Measurements from ENCODE around the gene WNT1.

Gene WNT1

DNA sequence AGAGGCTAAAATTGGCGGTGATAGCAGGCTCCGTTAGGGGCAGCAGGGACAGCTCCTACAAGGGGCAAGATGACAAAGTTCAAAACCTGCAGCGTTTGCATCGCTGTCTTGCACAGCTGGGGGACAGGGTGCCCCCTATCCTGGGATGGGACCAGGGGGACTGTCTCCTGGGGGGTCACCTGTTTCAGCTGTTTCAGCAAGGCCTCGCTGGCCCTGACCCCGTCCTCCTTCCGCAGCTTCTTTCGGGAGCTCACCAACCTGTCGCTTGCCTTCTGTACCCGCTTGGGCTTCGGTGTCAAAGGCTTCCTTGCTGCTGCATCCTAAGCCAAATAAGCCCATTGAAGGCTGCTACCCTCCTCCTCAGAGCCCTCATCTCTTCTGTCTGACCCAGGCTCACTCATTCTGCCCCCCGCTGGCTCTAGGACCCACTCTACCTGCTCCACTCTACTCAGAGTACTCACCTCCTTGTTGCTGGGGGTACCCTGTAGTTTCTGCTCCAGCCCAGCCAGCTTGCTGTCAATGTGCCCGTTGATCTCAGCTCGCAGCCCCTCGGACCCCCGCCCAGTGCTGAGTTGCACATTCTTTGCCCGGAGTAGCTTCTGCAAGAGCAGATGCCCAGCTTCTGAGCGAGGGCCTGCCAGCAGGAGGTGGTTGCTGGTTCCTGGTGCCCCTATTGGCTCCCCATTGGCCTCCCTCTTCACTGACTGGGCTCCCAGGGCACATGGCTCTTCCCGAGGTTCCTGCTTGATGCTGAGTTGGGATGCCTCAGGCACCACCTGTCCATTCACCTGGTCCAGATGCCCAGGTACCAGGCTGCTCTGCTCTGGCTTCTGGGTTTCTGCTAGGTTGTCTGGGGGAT is 52.8 kb downstream of the WNT1 start:
- Histone ChIP-seq H3K9me3 (ENCODE audit: low read length) (no peaks in the 10 kb centered on the region), H3K27ac (ENCODE audit: low read depth, low read length, poor library complexity, severe bottlenecking) (no peak overlapping the region), H3K36me3 (ENCODE audit: insufficient read depth, low read length) (peaks cover 94% of the 10 kb centered on the region), H3K4me3 (ENCODE audit: low read depth, low read length, poor library complexity, severe bottlenecking) (no peak overlapping the region), H2AFZ (ENCODE audit: low read length) (no peak overlapping the region), H4K20me1 (ENCODE audit: insufficient read depth, low read length) (no peaks in the 10 kb centered on the region), H3K4me2 (ENCODE audit: low read length) (no peak overlapping the region), H3K9ac (ENCODE audit: low read length) (no peak overlapping the region), H3K9me2 (ENCODE audit: low read depth, low read length) (no peaks in the 10 kb centered on the region), H3K27me3 (ENCODE audit: insufficient read depth, low read length) (no peaks in the 10 kb centered on the region), H3K4me1 (ENCODE audit: insufficient read depth, low read length, severe bottlenecking) (no peaks in the 10 kb centered on the region), H3K79me2 (ENCODE audit: insufficient read depth, low read length) (no peaks in the 10 kb centered on the region), H3F3A (ENCODE audit: insufficient read depth, low read length) (no peaks in the 10 kb centered on the region)
- TF ChIP-seq EZH2 (IDR thresholded peaks at IDR 0.05; ENCODE audit: borderline replicate concordance, low read length), result no peak
- TF ChIP-seq, protein P1, sequence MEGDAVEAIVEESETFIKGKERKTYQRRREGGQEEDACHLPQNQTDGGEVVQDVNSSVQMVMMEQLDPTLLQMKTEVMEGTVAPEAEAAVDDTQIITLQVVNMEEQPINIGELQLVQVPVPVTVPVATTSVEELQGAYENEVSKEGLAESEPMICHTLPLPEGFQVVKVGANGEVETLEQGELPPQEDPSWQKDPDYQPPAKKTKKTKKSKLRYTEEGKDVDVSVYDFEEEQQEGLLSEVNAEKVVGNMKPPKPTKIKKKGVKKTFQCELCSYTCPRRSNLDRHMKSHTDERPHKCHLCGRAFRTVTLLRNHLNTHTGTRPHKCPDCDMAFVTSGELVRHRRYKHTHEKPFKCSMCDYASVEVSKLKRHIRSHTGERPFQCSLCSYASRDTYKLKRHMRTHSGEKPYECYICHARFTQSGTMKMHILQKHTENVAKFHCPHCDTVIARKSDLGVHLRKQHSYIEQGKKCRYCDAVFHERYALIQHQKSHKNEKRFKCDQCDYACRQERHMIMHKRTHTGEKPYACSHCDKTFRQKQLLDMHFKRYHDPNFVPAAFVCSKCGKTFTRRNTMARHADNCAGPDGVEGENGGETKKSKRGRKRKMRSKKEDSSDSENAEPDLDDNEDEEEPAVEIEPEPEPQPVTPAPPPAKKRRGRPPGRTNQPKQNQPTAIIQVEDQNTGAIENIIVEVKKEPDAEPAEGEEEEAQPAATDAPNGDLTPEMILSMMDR (IDR thresholded peaks at IDR 0.05; ENCODE audit: low read length), result no peak

DNA sequence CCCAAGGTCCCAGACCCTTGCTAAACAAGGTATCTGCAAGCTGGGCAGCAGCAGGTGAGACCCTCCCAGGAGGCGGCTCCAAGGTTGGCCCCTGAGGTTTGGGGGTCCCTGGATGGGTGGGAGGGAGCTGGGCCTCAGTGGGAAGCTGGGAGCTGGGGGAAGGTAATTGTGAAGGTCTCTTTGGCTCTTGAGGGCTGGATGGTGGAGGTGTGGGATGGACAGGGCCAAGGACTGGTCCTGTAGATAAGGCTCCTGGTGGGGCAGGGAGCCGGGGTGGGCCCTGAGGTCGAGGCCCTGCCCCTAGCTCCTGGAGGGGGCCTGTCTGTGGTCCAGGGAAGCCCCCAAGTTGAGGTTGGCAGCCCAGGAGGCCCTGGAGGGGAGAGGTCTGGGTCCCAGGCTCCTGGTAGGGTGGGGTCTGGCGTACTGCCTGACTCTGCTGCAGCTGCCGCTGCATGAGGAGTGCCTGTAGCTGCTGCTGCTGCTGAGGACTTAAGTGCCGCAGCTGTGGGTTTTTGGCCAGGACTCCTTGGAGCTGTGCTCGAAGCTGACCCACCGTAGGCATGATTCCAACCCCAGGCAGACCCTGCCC is 53.5 kb downstream of the WNT1 start:
- Histone ChIP-seq H3K9me2 (ENCODE audit: low read depth, low read length) (no peaks in the 10 kb centered on the region), H3K4me1 (ENCODE audit: insufficient read depth, low read length, severe bottlenecking) (no peaks in the 10 kb centered on the region), H3F3A (ENCODE audit: insufficient read depth, low read length) (no peaks in the 10 kb centered on the region), H4K20me1 (ENCODE audit: insufficient read depth, low read length) (no peaks in the 10 kb centered on the region), H2AFZ (ENCODE audit: low read length) (no peak overlapping the region), H3K4me3 (ENCODE audit: low read depth, low read length, poor library complexity, severe bottlenecking) (no peak overlapping the region), H3K36me3 (ENCODE audit: insufficient read depth, low read length) (peaks cover 91% of the 10 kb centered on the region), H3K79me2 (ENCODE audit: insufficient read depth, low read length) (no peaks in the 10 kb centered on the region), H3K27ac (ENCODE audit: low read depth, low read length, poor library complexity, severe bottlenecking) (no peak overlapping the region), H3K9me3 (ENCODE audit: low read length) (no peaks in the 10 kb centered on the region), H3K9ac (ENCODE audit: low read length) (no peak overlapping the region), H3K4me2 (ENCODE audit: low read length) (no peak overlapping the region), H3K27me3 (ENCODE audit: insufficient read depth, low read length) (no peaks in the 10 kb centered on the region)
- TF ChIP-seq, protein P1 (IDR thresholded peaks at IDR 0.05; ENCODE audit: low read length), result no peak
- no peak for TF ChIP-seq EZH2 (IDR thresholded peaks at IDR 0.05; ENCODE audit: borderline replicate concordance, low read length)
